H1 (cell line): ENCODE measurements around the gene KCNB1. TPM values are rescaled to one million over a fixed set of nuclear protein-coding genes. Genes with fewer than 3 reads are reported as not detected.

ENCODE experiments used
- BACH1 ChIP-seq: IDR thresholded peaks from 2 replicates; pipeline ENCODE4 v1.6.1; 2012; ENCODE audit warnings: low read length, improper control_type of control experiment
- BCL11A ChIP-seq, 2 experiments: IDR thresholded peaks; one replicate each; pipeline ENCODE4 v1.6.1; 2011; ENCODE audit warnings: low read depth in 2 of 2, low read length in 2 of 2, mild to moderate bottlenecking in 2 of 2
- BRCA1 ChIP-seq: IDR thresholded peaks from 2 replicates; pipeline ENCODE4 v1.6.1; 2012; ENCODE audit warnings: low read depth, low read length, improper control_type of control experiment
- E2F6 ChIP-seq: IDR thresholded peaks from 2 replicates; pipeline ENCODE4 v1.6.1; 2012; ENCODE audit warnings: inconsistent platforms
- EGR1 ChIP-seq: IDR thresholded peaks from 2 replicates; pipeline ENCODE4 v1.6.1; 2011; ENCODE audit warnings: low read depth, low read length, borderline replicate concordance
- EP300 ChIP-seq, 2 experiments: IDR thresholded peaks; 1 replicate in 1 of 2; 2 replicates in 1 of 2; pipeline ENCODE4 v1.6.1; 2011 to 2012; ENCODE audit warnings: low read depth in 2 of 2, low read length in 2 of 2, mild to moderate bottlenecking in 2 of 2, borderline replicate concordance in 1 of 2, inconsistent platforms in 1 of 2, moderate library complexity in 1 of 2
- GABPA ChIP-seq: IDR thresholded peaks from 2 replicates; pipeline ENCODE4 v1.6.1; 2011; ENCODE audit warnings: mild to moderate bottlenecking, low read length, moderate library complexity, borderline replicate concordance; ENCODE audit not compliant: insufficient read depth
- JUND ChIP-seq: IDR thresholded peaks from 2 replicates; pipeline ENCODE4 v1.6.1; 2011; ENCODE audit warnings: mild to moderate bottlenecking, improper control_type of control experiment, low read length
- KDM1A ChIP-seq: fragments of 200-600, 300-600 bp; sonication (generic); IDR thresholded peaks from 2 replicates; pipeline ENCODE4 v1.7.1; 2016; ENCODE audit warnings: mild to moderate bottlenecking, low read length, borderline replicate concordance
- KDM4A ChIP-seq: IDR thresholded peaks from one replicate; pipeline ENCODE4 v1.7.1; 2012; ENCODE audit warnings: low read depth, mild to moderate bottlenecking, moderate library complexity, low read length, inconsistent platforms; ENCODE audit not compliant: severe bottlenecking
- KDM5A ChIP-seq: fragments of 200-600 bp; IDR thresholded peaks from 2 replicates; pipeline ENCODE4 v1.7.1; 2012; ENCODE audit warnings: mild to moderate bottlenecking, low read length, inconsistent platforms, mixed read lengths
- NANOG ChIP-seq: IDR thresholded peaks from 2 replicates; pipeline ENCODE4 v1.6.1; 2011; ENCODE audit warnings: low read length, low read depth, mild to moderate bottlenecking, inconsistent platforms; ENCODE audit not compliant: insufficient read depth, poor library complexity, severe bottlenecking
- NRF1 ChIP-seq: IDR thresholded peaks from 2 replicates; pipeline ENCODE4 v1.6.1; 2011; ENCODE audit warnings: mild to moderate bottlenecking, low read depth, low read length, improper control_type of control experiment
- RBBP5 ChIP-seq: IDR thresholded peaks from 2 replicates; pipeline ENCODE4 v1.7.1; 2012; ENCODE audit warnings: low read depth, mild to moderate bottlenecking, inconsistent platforms, low read length, moderate library complexity, borderline replicate concordance
- RXRA ChIP-seq: IDR thresholded peaks from 2 replicates; pipeline ENCODE4 v1.6.1; 2011; ENCODE audit warnings: low read depth, mild to moderate bottlenecking, low read length, moderate library complexity; ENCODE audit not compliant: insufficient read depth
- SAP30 ChIP-seq: fragments of 300-600 bp; sonication (generic); IDR thresholded peaks from 2 replicates; pipeline ENCODE4 v1.7.1; 2012; ENCODE audit warnings: low read length, moderate library complexity, mild to moderate bottlenecking, inconsistent platforms; ENCODE audit not compliant: insufficient read depth, insufficient replicate concordance
- SIN3A ChIP-seq, 2 experiments: IDR thresholded peaks in 1 of 2; conservative IDR thresholded peaks in 1 of 2; 2 replicates each; pipeline ENCODE4 v1.6.1; 2011 to 2012; ENCODE audit warnings: low read length in 2 of 2, improper control_type of control experiment in 1 of 2, low read depth in 1 of 2, mild to moderate bottlenecking in 1 of 2
- SIX5 ChIP-seq: IDR thresholded peaks from 2 replicates; pipeline ENCODE4 v1.6.1; 2011; ENCODE audit warnings: mild to moderate bottlenecking, low read depth, low read length
- SRF ChIP-seq: IDR thresholded peaks from 2 replicates; pipeline ENCODE4 v1.6.1; 2011; ENCODE audit warnings: mild to moderate bottlenecking, low read depth, low read length, moderate library complexity
- TAF1 ChIP-seq: IDR thresholded peaks from 2 replicates; pipeline ENCODE4 v1.6.1; 2011; ENCODE audit warnings: mild to moderate bottlenecking, low read depth, low read length
- TCF12 ChIP-seq: IDR thresholded peaks from 2 replicates; pipeline ENCODE4 v1.6.1; 2011; ENCODE audit warnings: low read depth, mild to moderate bottlenecking, low read length
- USF2 ChIP-seq: IDR thresholded peaks from 2 replicates; pipeline ENCODE4 v1.6.1; 2011; ENCODE audit warnings: low read length, improper control_type of control experiment
- polyA plus RNA-seq, 7 experiments: library from polyadenylated mRNA; depleted of rRNA in 3 of 7; stranded (reverse) in 5 of 7; unstranded in 2 of 7; fragments of >200 nt in 5 of 7; fragments of 200-250 nt in 2 of 7; gene quantifications; 1 replicate in 5 of 7; 2 replicates in 1 of 7; 4 replicates in 1 of 7; pipeline versions ENCODE4 v1.2.1 to v1.2.3, GENCODE V29; 2011 to 2013; ENCODE audit warnings: missing spikeins in 2 of 7, mixed read lengths in 2 of 7
- total RNA-seq: library from RNA; stranded (reverse); fragmentation: NEBNext Ultra II Directional; extraction: Animal tissue kit (Norgen Biotek cat#: 25700); gene quantifications from 2 replicates; pipeline ENCODE4 v1.2.1, GENCODE V29; 2021

The KCNB1 gene
- total and polyA plus RNA-seq, 2 of the 8 experiments (the other 6 are each of a cell fraction or from before 2014, with no cell fraction given): 0.58 to 0.67 TPM

- TF ChIP-seq SIX5 (no peak), BACH1 (no peak), TAF1 (no peak), GABPA (no peak), KDM5A (no peak), E2F6 (peak; percentile 51; the same call in 1 of the 2 replicates), JUND (peak; percentile 23), BCL11A (IDR thresholded peaks at IDR 0.05; ENCODE audit: low read depth in 2 of 2, low read length in 2 of 2) (no peak), TCF12 (no peak), BRCA1 (no peak), SIN3A (conservative IDR thresholded peaks at IDR 0.05 in 1 of 2, IDR thresholded peaks at IDR 0.05 in 1 of 2; ENCODE audit: low read depth in 1 of 2, low read length in 2 of 2) (no peak), KDM1A (0 out of 2 replicates have a peak, but pooled peaks have one; percentile 27), SRF (no peak), NANOG (no peak), NRF1 (no peak), EP300 (IDR thresholded peaks at IDR 0.05; ENCODE audit: borderline replicate concordance in 1 of 2, low read depth in 2 of 2, low read length in 2 of 2) (no peak), RXRA (no peak), SAP30 (no peak), USF2 (no peak), RBBP5 (no peak), KDM4A (no peak), EGR1 (no peak)
These were observed 34.3 kb downstream of the KCNB1 start (continued) for GRCh38 chr20:49447946-49448809.
